ENCODE results near the gene ISY1. TPM values are rescaled to one million over a fixed set of nuclear protein-coding genes. Genes with fewer than 3 reads are reported as not detected.
"Not testable (repeated sequence)": the region's sequence is repeated elsewhere in the genome, so short reads cannot be mapped to it uniquely, and the experiment has no call there.

The ISY1 gene
- total RNA-seq, 1 donor from 2014 or later, result 30.3 TPM

DNA sequence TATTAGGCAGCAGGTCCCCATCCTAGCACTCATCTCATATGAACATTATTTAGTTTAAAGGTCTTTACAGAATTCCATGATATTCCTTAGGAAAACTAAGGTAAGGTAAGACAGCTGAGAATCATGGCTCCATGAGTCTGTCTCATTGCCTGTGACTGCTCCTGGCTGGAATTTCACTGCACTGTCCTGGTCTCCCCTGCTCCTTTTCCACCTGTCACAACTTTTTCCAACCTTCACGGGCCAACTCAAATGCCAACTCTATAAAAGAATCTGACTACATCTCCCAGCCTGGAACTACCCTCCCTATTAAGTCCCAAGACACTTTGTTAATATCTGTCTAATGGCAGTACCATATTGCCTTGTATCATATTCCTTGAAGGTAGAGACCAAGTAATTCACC, 15.2 kb upstream of the ISY1 start:
- Histone ChIP-seq H3K27ac (no peak overlapping the region), H3K36me3 (peaks cover 56% of the 10 kb centered on the region), H3K4me3 (no peak overlapping the region), H3K4me1 (peaks cover 92% of the 10 kb centered on the region), H3K9me3 (no peaks in the 10 kb centered on the region), H3K27me3 (no peaks in the 10 kb centered on the region)
- TF ChIP-seq CTCF (IDR thresholded peaks at IDR 0.05), result no peak
- intact Hi-C loops (cut with DNase I), result no loop called here
- ATAC-seq, result no peak
- DNase-seq, result no peak

DNA sequence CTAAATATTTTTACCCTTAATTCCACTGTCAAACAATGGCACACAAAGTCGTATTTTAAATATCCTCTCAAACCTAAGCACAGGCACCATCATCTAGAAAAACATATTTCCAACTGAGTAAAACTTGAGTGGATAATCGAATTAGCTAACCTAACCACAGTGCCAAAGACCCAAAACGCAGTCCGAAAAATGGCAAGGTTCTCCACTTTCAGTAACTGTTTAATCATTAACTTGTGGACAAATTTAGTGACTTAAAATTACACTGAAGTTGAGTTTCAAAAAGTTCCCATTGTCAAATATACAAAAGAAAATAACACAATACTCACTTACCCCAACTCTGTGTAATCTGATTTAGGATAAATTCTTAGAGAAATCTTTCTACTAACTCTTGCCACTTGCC, 12.9 kb upstream of the ISY1 start:
- intact Hi-C loops (cut with DNase I), result no loop called here
- Histone ChIP-seq H3K27ac (no peak overlapping the region), H3K9me3 (no peaks in the 10 kb centered on the region), H3K4me3 (no peak overlapping the region), H3K4me1 (peaks cover 69% of the 10 kb centered on the region), H3K27me3 (no peaks in the 10 kb centered on the region), H3K36me3 (peaks cover 59% of the 10 kb centered on the region)
- no peak for DNase-seq
- no peak for ATAC-seq
- no peak for TF ChIP-seq CTCF (IDR thresholded peaks at IDR 0.05)

DNA sequence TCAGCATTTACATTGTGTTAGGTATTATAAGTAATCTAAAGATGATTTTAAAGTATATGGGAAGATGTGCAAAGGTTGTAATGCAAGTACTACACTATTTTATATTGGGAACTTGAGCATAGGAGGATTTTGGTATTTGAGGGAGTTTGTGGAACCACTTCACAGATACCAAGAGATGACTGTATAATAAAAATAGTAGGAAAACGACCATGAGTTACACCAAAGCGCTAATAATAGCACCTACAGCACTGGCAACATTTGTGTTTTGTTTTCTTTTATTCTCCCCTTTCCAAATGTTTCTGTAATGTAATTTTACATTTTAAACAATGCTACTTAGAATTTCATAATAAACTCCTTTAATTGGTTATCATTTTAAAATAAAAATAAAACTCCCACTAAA, 12.3 kb upstream of the ISY1 start:
- no peak for DNase-seq
- peaks cover 65% of the 10 kb centered on the region for H3K4me1 ChIP-seq
- no peaks in the 10 kb centered on the region for H3K9me3 ChIP-seq
- no peak overlapping the region for H3K27ac ChIP-seq
- intact Hi-C loops (cut with DNase I), result no loop called here
- no peak overlapping the region for H3K4me3 ChIP-seq
- TF ChIP-seq CTCF (IDR thresholded peaks at IDR 0.05), result no peak
- peaks cover 54% of the 10 kb centered on the region for H3K36me3 ChIP-seq
- H3K27me3 ChIP-seq, result no peaks in the 10 kb centered on the region
- ATAC-seq, result no peak

GRCh38 chr3:129166579-129167332, 5.9 kb upstream of the ISY1 start:
- H3K27ac ChIP-seq, result no peak overlapping the region
- no peak overlapping the region for H3K4me3 ChIP-seq
- no peaks in the 10 kb centered on the region for H3K9me3 ChIP-seq
- TF ChIP-seq CTCF (IDR thresholded peaks at IDR 0.05), result no peak
- H3K4me1 ChIP-seq, result peaks cover 21% of the 10 kb centered on the region
- H3K36me3 ChIP-seq, result peaks cover 65% of the 10 kb centered on the region
- DNase-seq (no peak), ATAC-seq (no peak)
- intact Hi-C loops (cut with DNase I), result no loop called here
- H3K27me3 ChIP-seq, result no peaks in the 10 kb centered on the region

GRCh38 chr3:129165594-129165993, 4.7 kb upstream of the ISY1 start:
- DNase-seq; H3K27ac ChIP-seq; H3K9me3 ChIP-seq; H3K4me3 ChIP-seq; ATAC-seq; intact Hi-C loops (cut with DNase I); H3K27me3 ChIP-seq: not testable (repeated sequence)
- H3K36me3 ChIP-seq, result peaks cover 53% of the 10 kb centered on the region
- peaks cover 15% of the 10 kb centered on the region for H3K4me1 ChIP-seq

DNA sequence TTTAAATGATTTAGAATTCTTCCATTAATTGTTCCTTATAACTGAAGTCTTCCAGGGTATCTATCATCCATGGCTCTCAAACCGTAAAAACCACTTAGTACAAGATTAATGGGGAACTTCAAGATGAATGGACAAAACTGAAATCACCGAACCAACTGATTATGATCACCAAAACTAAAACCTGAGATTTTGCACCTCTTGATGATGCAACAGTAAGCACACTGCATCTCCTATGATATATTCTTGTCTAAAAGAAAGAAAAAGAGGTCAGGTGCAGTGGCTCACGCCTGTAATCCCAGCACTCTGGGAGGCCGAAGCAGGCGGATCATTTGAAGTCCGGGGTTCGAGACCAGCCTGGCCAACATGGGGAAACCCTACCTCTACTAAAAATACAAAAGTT, 3.6 kb upstream of the ISY1 start:
- no peak for DNase-seq
- peaks cover 42% of the 10 kb centered on the region for H3K36me3 ChIP-seq
- H3K27me3 ChIP-seq, result no peaks in the 10 kb centered on the region
- peaks cover 21% of the 10 kb centered on the region for H3K4me1 ChIP-seq
- no peak overlapping the region for H3K27ac ChIP-seq
- no peak for TF ChIP-seq CTCF (IDR thresholded peaks at IDR 0.05)
- no peaks in the 10 kb centered on the region for H3K9me3 ChIP-seq
- intact Hi-C loops (cut with DNase I), result no loop called here
- no peak overlapping the region for H3K4me3 ChIP-seq
- ATAC-seq, result no peak

All from upper lobe of right lung (tissue), 1 donor.